Activated T-helper 17 cell treated with anti-CD3 and anti-CD28 coated beads, Interleukin-2, amount 50 U/mL, for 72 hours (primary cell): ENCODE measurements around the gene TMEM212. TPM values are rescaled to one million over a fixed set of nuclear protein-coding genes. Genes with fewer than 3 reads are reported as not detected.
"Not testable (repeated sequence)": the region's sequence is repeated elsewhere in the genome, so short reads cannot be mapped to it uniquely, and the experiment has no call there.

ENCODE experiments used
- ATAC-seq: fragments of 150-1000 bp; cut with Tn5 transposase; replicated peaks from 2 replicates; pipeline ENCODE4 v1.10.0; 2021; ENCODE audit warnings: mild to moderate bottlenecking, moderate library complexity
- H3K27ac Mint-ChIP-seq: one replicate; pipeline ENCODE4 v1.8.0; 2022; ENCODE audit warnings: mixed read lengths
- H3K27me3 Mint-ChIP-seq: one replicate; pipeline ENCODE4 v1.8.0; 2022; ENCODE audit warnings: mixed read lengths
- H3K36me3 Mint-ChIP-seq: one replicate; pipeline ENCODE4 v1.8.0; 2022; ENCODE audit warnings: low read depth, mild to moderate bottlenecking, mixed read lengths
- H3K4me1 Mint-ChIP-seq: one replicate; pipeline ENCODE4 v1.8.0; 2022; ENCODE audit warnings: mixed read lengths
- H3K4me3 Mint-ChIP-seq: one replicate; pipeline ENCODE4 v1.8.0; 2022; ENCODE audit warnings: mild to moderate bottlenecking, mixed read lengths
- H3K9me3 Mint-ChIP-seq: one replicate; pipeline ENCODE4 v1.8.0; 2022; ENCODE audit warnings: mixed read lengths
- total RNA-seq, 2 donors: library from RNA; stranded (reverse); gene quantifications; one replicate each; pipeline ENCODE4 v1.2.3, GENCODE V29; 2022

TMEM212 gene
- total RNA-seq, 2 donors from 2014 or later = not detected

DNA sequence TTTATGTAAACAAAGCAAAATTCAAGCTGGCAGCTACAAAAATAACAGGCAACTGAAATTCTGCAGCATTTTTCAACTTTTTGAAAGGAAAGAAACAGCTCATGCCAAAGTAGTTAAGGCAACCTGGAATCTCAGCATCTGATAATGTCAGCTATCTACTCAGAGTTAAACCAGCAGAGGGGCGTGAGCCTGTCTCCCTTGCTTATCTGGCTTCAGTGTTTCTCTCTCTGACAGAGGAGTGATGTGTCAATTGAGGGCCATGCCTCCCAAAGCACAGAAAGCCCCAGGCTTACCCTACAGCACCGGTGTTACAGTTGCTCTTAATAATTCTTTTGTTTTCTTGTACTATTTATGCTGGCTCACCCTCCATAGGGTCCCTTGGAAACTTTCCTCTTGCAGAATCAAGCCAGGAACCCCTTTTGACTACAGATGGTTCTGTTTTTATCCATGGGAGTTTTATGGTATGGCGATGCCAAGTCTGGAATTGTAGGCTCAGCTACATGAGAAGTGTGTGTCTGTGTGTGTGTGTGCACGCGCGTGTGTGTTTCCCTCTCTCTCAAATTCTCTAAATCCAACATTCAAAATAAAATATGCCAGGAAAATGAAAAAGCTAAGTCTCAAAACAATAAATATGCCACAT is 7.3 kb downstream of the TMEM212 start:
- ATAC-seq = no peak
- peaks cover 19% of the 10 kb centered on the region for H3K4me1 Mint-ChIP-seq
- no peaks in the 10 kb centered on the region for H3K36me3 Mint-ChIP-seq
- peaks cover 16% of the 10 kb centered on the region for H3K27me3 Mint-ChIP-seq
- no peak overlapping the region for H3K27ac Mint-ChIP-seq
- no peak overlapping the region for H3K4me3 Mint-ChIP-seq
- peaks cover 5% of the 10 kb centered on the region for H3K9me3 Mint-ChIP-seq

DNA sequence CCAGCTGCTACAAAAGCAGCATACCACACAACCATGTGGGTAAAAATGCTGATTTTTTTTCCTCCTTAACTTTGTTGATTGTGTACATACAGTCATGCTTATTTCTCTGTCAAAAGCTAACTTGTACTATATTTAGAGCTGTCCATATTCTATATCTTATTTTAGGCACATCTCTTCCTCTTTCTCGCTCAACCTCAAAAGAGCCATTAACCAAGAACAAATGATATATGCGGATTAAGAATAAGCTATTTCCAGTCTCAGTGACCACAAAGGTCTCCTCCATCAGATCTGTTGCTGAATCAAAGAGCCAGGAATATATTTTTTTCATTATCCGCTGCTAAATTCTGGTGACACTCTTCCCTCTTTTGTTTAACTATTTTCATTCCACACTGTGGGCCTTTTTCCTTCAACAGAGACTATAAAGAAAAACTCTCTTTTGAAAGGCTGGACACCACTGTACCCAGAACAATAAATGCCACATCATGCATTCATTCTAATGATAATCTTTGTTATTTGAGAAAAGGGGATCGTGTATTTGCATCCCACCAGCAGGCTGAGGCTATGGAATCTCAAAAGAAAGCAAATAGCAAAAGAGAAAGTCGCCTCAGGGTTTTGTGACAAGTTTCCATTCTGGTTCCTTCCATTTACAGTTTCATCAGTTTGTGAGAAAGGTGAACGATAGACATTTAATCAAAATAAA is 8.0 kb downstream of the TMEM212 start:
- ATAC-seq = no peak
- peaks cover 14% of the 10 kb centered on the region for H3K4me1 Mint-ChIP-seq
- H3K4me3 Mint-ChIP-seq = no peak overlapping the region
- H3K27me3 Mint-ChIP-seq = peaks cover 16% of the 10 kb centered on the region
- H3K27ac Mint-ChIP-seq = no peak overlapping the region
- no peaks in the 10 kb centered on the region for H3K36me3 Mint-ChIP-seq
- peaks cover 5% of the 10 kb centered on the region for H3K9me3 Mint-ChIP-seq

DNA sequence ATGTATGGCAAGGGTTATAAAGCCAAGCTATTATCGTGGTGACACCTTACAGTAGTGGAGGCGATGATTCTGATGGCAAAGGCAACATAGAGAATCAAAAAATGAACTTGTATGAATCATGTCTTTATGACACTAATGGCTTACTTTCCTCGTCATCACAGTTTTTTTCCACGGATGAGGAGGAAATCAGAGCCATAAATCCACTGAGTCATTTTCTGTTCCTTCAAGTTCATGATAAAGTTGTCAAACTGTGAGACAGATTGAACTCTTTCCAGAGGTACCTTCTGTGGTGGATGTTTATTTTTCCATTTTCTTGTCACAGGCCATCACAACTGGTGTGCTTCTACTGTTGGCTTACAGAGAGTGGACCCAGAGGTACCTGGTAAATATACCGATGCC is 8.5 kb downstream of the TMEM212 start:
- no peak overlapping the region for H3K4me3 Mint-ChIP-seq
- H3K27ac Mint-ChIP-seq = no peak overlapping the region
- H3K9me3 Mint-ChIP-seq = peaks cover 5% of the 10 kb centered on the region
- H3K4me1 Mint-ChIP-seq = peaks cover 9% of the 10 kb centered on the region
- H3K27me3 Mint-ChIP-seq = peaks cover 16% of the 10 kb centered on the region
- no peak for ATAC-seq
- H3K36me3 Mint-ChIP-seq = no peaks in the 10 kb centered on the region

DNA sequence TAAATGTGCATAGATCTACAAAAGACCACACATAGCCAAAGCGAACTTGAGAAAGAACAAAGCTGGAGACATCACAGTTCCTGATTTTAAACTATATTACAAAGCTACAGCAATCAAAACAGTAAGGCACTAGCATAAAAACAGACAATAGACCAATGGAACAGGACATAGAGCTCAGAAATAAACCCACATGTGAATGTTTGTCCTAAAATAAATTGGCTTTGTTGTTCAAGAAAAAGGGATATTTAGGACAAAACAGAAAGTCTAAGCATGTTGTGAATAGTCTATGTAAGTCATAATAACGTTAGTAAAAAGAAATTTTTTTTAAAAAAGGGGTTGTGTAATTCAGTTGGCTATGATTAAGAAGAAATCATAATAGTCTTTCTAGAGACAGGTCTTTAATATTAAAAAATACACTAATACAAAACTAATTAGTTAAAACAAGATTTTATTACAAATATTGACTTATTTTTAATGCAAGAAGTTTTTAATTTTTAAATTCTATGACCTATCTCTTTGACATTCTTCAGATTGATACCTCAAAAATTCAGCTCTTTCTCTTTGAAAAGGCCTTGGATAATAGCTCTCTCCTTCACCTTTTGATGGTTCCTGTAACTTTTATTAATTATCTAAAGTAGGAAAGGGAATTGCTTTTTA is 11.6 kb downstream of the TMEM212 start:
- H3K27ac Mint-ChIP-seq = no peak overlapping the region
- peaks cover 11% of the 10 kb centered on the region for H3K27me3 Mint-ChIP-seq
- no peaks in the 10 kb centered on the region for H3K36me3 Mint-ChIP-seq
- no peak for ATAC-seq
- H3K9me3 Mint-ChIP-seq = peaks cover 5% of the 10 kb centered on the region
- no peaks in the 10 kb centered on the region for H3K4me1 Mint-ChIP-seq
- H3K4me3 Mint-ChIP-seq = no peak overlapping the region

DNA sequence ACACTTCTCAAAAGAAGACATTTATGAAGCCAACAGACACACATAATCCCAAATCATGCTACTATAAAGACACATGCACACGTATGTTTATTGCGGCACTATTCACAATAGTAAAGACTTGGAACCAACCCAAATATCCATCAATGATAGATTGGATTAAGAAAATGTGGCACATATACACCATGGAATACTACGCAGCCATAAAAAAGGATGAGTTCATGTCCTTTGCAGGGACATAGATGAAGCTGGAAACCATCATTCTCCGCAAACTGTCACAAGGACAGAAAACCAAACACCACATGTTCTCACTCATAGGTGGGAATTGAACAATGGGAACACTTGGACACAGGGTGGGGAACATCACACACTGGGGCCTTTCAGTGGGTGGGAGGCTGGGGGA is 15.6 kb downstream of the TMEM212 start:
- not testable (repeated sequence) for H3K36me3 Mint-ChIP-seq, H3K4me1 Mint-ChIP-seq, ATAC-seq, H3K9me3 Mint-ChIP-seq, H3K4me3 Mint-ChIP-seq, H3K27ac Mint-ChIP-seq, H3K27me3 Mint-ChIP-seq

DNA sequence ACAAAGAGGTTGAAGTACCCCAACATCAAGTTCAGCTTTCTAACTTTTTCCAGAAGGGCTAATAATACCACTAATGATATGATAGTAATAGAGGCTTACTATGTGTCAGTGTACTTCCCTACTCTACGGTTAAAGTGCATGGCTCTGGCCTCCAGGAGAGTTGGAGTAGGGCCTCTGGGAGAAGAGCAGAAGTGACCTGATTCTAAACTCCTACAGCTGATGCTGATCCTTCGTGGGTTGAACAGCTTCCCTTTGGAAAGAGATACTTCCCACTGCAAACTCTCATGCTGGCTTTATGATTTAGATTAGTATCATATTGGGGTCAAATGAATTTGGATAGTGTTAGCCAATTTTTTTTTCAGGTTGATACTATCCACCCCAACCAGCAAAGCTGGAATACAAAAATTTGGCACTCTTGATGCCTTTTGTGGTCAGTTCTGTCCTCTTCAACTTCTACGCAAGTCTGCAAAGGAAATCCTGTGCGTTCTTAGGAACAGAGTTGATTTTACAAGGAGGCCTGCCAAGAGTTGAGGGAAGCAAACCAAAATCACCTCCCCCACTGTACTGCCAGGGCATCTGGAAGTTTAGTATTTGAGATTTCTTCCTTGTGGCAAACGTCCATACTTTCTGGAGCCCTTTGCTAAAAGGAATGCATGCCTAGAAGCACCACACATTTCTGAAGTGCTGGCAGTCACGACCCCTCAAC is 17.8 kb downstream of the TMEM212 start:
- H3K4me3 Mint-ChIP-seq = no peak overlapping the region

DNA sequence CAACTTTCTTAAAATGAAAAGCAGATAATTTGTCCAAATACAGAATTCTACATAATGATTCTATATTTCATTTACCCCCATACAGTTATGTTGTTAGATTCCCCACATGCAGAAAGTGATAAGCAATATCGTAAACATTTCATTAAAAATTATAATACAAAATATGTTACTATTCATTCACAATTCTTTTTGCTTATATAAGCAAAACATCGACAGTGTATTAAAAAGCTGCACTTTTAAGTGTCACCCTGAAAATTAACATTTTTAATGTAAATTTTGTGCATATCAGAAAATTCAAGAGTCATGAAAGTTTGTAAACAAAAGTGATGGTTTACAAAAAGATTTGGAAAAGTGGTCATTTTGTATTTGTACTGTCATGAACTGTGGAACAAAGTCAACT is 19.2 kb downstream of the TMEM212 start:
- no peaks in the 10 kb centered on the region for H3K27me3 Mint-ChIP-seq
- H3K4me3 Mint-ChIP-seq = no peak overlapping the region
- no peaks in the 10 kb centered on the region for H3K36me3 Mint-ChIP-seq
- no peaks in the 10 kb centered on the region for H3K9me3 Mint-ChIP-seq
- H3K27ac Mint-ChIP-seq = no peak overlapping the region
- no peak for ATAC-seq
- H3K4me1 Mint-ChIP-seq = no peaks in the 10 kb centered on the region

More for the DNA sequence above, 17.8 kb downstream of the TMEM212 start:
- Mint-ChIP-seq H3K36me3 (no peaks in the 10 kb centered on the region), H3K27ac (no peak overlapping the region), H3K9me3 (no peaks in the 10 kb centered on the region), H3K4me1 (no peaks in the 10 kb centered on the region), H3K27me3 (no peaks in the 10 kb centered on the region)
- no peak for ATAC-seq

DNA sequence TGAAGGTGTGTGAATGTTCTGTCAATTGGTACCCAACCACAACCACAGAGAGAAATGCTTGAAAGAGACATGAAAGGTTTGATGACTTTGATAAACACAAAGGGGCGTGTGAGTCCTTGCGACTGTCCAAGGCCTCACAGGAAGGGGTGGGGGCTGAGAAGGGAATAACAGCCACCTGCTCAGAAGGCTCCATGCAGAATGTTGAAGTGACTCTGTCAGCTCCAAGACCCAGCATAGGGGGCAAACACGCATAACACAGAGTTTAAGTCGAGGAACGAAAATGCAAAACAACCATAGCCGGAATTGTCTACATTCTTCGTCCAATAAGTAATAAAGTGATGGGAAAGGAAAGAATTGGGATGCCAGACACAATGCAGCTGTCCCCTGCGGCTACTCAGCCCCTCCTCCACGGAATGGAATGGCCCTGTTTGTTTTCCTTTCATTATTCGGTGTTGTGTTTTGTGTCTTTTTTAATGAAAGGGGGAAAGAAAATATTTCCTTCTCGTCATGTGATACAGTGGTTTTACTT is 19.9 kb downstream of the TMEM212 start:
- no peaks in the 10 kb centered on the region for H3K4me1 Mint-ChIP-seq
- H3K4me3 Mint-ChIP-seq = no peak overlapping the region
- no peaks in the 10 kb centered on the region for H3K36me3 Mint-ChIP-seq
- no peak overlapping the region for H3K27ac Mint-ChIP-seq
- no peaks in the 10 kb centered on the region for H3K9me3 Mint-ChIP-seq
- no peak for ATAC-seq
- no peaks in the 10 kb centered on the region for H3K27me3 Mint-ChIP-seq

DNA sequence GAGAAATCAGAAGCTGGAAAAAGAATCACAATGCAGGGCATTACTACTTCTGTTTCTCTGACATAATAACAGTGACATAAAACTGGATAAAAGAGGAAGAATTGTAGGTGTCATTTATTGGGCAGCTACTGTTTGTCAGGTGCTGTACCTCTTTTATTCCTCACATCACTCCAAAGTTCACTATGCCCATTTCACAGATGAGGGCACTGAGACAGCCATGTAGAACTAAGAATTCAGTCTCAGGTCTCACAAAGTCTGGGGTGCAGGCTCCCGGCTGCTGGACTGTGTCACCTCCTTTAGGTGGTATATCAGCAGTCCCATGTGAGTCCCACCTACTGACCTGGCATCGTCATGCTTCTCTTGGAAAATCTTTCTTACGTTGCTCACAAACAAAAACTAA is 20.8 kb downstream of the TMEM212 start:
- no peak overlapping the region for H3K27ac Mint-ChIP-seq
- H3K9me3 Mint-ChIP-seq = no peaks in the 10 kb centered on the region
- no peaks in the 10 kb centered on the region for H3K36me3 Mint-ChIP-seq
- no peak for ATAC-seq
- no peak overlapping the region for H3K4me3 Mint-ChIP-seq
- H3K4me1 Mint-ChIP-seq = no peaks in the 10 kb centered on the region
- no peaks in the 10 kb centered on the region for H3K27me3 Mint-ChIP-seq

DNA sequence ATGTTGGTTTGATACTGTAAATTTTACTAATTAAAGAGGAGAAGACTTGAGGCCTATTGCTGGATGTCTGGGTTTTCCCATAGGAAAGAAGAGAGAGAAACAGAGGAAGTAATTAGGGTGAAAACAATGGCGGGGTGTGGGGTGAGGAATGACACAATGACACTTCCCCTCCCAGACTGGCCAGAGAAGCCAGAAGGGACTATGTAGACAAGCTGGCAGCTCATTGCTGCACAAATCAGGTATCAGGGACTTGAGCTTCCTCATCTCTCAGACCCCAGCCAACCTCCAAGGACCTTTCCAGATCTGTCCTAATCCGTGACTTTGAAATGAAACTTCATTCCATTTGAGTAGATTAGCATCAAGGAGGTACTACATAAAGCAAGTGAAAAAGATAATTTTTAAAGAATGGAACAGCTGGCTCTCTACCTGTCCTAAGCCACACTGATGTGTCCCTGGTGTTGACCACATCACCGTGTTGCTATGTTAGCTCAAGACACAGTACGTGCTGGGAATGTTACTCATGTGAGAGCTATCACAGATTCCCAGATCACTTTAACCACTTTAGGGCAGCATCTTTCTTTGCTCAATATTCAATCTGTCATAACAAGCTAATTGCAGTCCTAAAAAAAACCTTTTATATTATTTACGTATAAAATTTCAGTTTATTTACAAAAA is 22.2 kb downstream of the TMEM212 start:
- no peaks in the 10 kb centered on the region for H3K27me3 Mint-ChIP-seq
- no peaks in the 10 kb centered on the region for H3K36me3 Mint-ChIP-seq
- no peaks in the 10 kb centered on the region for H3K4me1 Mint-ChIP-seq
- no peaks in the 10 kb centered on the region for H3K9me3 Mint-ChIP-seq
- H3K4me3 Mint-ChIP-seq = no peak overlapping the region
- no peak for ATAC-seq
- no peak overlapping the region for H3K27ac Mint-ChIP-seq

DNA sequence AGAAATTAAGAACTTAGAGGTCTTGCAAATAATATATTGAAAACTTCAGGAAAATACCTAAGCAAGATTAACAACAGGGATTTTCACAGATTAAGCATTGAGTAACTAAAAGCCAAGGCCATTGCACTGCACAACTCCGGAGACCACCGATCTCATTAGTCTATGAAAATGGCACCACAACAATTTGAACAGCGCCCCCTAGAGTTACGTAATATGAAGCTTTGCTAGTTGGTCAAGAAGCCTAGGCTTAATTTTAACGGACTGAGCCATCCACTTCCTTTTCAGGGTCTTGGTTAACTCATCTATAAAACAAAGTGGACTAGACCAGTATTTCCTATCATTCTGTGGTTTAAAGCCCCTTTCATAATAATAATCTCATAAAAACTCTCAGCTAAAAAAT is 24.8 kb downstream of the TMEM212 start:
- no peaks in the 10 kb centered on the region for H3K4me1 Mint-ChIP-seq
- no peaks in the 10 kb centered on the region for H3K9me3 Mint-ChIP-seq
- no peak for ATAC-seq
- peaks cover 5% of the 10 kb centered on the region for H3K27me3 Mint-ChIP-seq
- no peak overlapping the region for H3K4me3 Mint-ChIP-seq
- H3K27ac Mint-ChIP-seq = no peak overlapping the region
- no peaks in the 10 kb centered on the region for H3K36me3 Mint-ChIP-seq

DNA sequence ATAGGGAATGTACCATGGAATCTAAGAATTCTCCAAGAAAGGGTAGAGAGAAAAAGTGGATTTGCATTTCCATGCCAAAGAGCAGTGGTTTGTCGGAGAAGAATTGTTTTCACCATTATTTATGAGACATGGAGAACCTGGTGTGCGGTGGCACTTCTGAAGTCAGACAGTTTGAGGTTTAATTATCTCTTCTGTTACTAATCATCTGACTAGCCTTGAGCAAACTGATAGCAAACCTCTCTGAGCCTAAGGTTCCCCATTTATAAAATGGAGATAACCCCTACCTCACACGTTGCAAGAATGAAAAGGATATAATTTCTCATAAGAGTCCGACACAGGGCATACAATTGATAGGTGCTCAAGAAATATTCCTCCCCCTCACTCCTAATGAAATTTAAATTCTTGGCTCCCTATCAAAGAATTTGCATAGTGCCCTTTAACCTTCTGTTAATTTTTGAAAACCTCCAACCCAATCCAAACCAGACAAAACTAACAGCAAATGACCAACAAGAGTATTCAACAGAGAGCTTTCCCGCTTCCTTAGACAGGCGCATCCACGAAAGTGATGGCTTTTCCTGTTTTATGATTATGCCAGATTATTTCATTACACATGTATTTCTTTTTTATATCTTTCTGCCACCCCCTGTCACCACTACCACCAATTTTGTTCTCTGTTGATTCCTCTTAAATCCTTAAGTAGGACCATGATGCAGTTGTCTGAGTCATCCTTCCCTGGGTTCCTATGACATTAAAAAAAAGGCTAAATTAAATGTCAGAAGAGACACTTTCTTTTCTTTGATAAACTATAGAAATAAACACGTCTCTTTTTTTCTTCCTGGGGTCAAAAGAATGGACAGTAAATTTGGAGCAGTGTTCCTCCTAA is 28.5 kb downstream of the TMEM212 start:
- no peaks in the 10 kb centered on the region for H3K9me3 Mint-ChIP-seq
- H3K4me3 Mint-ChIP-seq = no peak overlapping the region
- H3K4me1 Mint-ChIP-seq = no peaks in the 10 kb centered on the region
- ATAC-seq = no peak
- H3K36me3 Mint-ChIP-seq = no peaks in the 10 kb centered on the region
- H3K27me3 Mint-ChIP-seq = peaks cover 5% of the 10 kb centered on the region
- H3K27ac Mint-ChIP-seq = no peak overlapping the region

DNA sequence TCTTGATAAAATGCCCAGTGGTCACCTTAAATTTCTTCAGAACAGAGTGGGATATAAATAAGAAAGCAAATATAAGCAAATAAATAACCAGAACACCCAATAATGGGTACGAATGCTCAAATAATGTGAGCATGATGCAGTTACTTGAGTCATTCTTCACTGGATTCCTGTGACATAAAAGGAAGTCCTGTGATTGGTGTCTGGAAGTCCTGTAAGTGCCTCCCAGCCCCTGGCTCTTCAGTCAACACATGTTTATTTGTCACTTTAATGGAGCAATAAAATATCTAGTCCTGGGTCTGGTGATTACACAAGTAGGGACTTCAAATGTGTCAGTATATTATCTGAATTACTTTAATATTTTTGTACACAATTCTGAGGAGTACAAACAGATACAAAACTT is 30.4 kb downstream of the TMEM212 start:
- Mint-ChIP-seq H3K4me1 (no peaks in the 10 kb centered on the region), H3K9me3 (no peaks in the 10 kb centered on the region), H3K27me3 (peaks cover 10% of the 10 kb centered on the region), H3K4me3 (no peak overlapping the region), H3K36me3 (no peaks in the 10 kb centered on the region), H3K27ac (no peak overlapping the region)
- ATAC-seq = no peak
